ENCODE data around the gene KIDINS220. TPM values are rescaled to one million over a fixed set of nuclear protein-coding genes. Genes with fewer than 3 reads are reported as not detected.

Gene KIDINS220
- total RNA-seq, 1 experiment from 2014 or later, result 20.1 TPM

DNA sequence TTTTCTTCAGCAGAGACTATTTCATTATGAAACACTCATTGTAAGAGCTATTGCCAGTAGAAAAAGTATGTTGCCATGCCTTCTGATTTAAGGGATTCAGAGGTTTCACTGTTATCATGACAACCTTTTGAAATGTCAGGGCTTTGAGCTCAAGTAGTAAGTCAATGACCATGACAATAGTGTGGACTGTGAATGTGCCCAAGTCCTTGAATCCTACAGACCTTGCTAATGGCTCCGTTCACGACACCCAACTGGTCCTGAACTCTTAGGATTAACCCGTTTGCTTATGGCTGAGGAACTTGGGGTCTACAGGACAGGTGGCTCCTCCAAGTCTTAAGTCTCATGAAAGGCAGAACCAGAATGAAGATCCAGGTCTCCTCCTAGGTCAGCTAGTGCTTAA lies 17.6 kb upstream of the KIDINS220 start (continued):
- TF ChIP-seq, protein P1, sequence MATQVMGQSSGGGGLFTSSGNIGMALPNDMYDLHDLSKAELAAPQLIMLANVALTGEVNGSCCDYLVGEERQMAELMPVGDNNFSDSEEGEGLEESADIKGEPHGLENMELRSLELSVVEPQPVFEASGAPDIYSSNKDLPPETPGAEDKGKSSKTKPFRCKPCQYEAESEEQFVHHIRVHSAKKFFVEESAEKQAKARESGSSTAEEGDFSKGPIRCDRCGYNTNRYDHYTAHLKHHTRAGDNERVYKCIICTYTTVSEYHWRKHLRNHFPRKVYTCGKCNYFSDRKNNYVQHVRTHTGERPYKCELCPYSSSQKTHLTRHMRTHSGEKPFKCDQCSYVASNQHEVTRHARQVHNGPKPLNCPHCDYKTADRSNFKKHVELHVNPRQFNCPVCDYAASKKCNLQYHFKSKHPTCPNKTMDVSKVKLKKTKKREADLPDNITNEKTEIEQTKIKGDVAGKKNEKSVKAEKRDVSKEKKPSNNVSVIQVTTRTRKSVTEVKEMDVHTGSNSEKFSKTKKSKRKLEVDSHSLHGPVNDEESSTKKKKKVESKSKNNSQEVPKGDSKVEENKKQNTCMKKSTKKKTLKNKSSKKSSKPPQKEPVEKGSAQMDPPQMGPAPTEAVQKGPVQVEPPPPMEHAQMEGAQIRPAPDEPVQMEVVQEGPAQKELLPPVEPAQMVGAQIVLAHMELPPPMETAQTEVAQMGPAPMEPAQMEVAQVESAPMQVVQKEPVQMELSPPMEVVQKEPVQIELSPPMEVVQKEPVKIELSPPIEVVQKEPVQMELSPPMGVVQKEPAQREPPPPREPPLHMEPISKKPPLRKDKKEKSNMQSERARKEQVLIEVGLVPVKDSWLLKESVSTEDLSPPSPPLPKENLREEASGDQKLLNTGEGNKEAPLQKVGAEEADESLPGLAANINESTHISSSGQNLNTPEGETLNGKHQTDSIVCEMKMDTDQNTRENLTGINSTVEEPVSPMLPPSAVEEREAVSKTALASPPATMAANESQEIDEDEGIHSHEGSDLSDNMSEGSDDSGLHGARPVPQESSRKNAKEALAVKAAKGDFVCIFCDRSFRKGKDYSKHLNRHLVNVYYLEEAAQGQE (IDR thresholded peaks at IDR 0.05; ENCODE audit: low read depth), result no peak

DNA sequence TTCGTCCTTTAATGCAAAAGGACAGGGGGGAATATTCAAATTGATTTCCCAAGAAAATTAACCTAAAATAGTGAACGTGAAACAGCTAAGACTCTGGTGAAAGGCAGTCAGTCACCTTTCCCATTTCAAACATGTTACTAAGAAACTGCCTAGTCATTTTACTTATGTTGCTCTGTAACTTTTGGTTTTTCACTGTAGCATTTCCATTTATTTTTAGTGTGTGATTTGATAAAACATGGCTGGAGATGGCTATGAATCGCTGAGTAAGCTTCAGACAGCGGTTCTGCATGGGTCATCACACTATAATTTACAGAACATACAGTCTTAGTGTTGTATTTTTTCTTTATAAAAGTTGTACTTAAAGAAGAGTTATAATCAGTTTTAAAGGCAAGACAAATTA lies 16.0 kb upstream of the KIDINS220 start:
- ChIA-PET POLR2A (no interaction called here), CTCF (no interaction called here), RAD21 (ENCODE audit: low non-redundant PET in 1 of 2, low total read pairs in 2 of 2, uncharacterized antibody in 2 of 2, unreplicated experiment in 2 of 2) (no interaction called here)
- H3K4me2 ChIP-seq (ENCODE audit: low read length), result no peak overlapping the region
- no peaks in the 10 kb centered on the region for H4K20me1 ChIP-seq (ENCODE audit: insufficient read depth)
- H3K79me2 ChIP-seq (ENCODE audit: insufficient read depth, low read length), result no peaks in the 10 kb centered on the region
- H3K27me3 ChIP-seq (ENCODE audit: insufficient read depth, low read length), result no peaks in the 10 kb centered on the region
- TF ChIP-seq RAD21 (IDR thresholded peaks at IDR 0.05; ENCODE audit: low read depth), result no peak
- TF ChIP-seq, protein P2, sequence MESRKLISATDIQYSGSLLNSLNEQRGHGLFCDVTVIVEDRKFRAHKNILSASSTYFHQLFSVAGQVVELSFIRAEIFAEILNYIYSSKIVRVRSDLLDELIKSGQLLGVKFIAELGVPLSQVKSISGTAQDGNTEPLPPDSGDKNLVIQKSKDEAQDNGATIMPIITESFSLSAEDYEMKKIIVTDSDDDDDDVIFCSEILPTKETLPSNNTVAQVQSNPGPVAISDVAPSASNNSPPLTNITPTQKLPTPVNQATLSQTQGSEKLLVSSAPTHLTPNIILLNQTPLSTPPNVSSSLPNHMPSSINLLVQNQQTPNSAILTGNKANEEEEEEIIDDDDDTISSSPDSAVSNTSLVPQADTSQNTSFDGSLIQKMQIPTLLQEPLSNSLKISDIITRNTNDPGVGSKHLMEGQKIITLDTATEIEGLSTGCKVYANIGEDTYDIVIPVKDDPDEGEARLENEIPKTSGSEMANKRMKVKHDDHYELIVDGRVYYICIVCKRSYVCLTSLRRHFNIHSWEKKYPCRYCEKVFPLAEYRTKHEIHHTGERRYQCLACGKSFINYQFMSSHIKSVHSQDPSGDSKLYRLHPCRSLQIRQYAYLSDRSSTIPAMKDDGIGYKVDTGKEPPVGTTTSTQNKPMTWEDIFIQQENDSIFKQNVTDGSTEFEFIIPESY (IDR thresholded peaks at IDR 0.05; ENCODE audit: extremely low read depth, insufficient replicate concordance, low read length), result no peak
- TF ChIP-seq CEBPB (IDR thresholded peaks at IDR 0.05; ENCODE audit: low read depth), result no peak
- no peak for TF ChIP-seq JUND (IDR thresholded peaks at IDR 0.05)
- TF ChIP-seq ELF1 (IDR thresholded peaks at IDR 0.05; ENCODE audit: borderline replicate concordance, low read depth), result no peak
- no peak for TF ChIP-seq POLR2A (IDR thresholded peaks at IDR 0.05; ENCODE audit: borderline replicate concordance, extremely low read depth, insufficient read depth, insufficient read length)
- no peaks in the 10 kb centered on the region for H3K36me3 ChIP-seq (ENCODE audit: control insufficient read depth in 1 of 2, insufficient read depth in 2 of 2, low read length in 2 of 2)
- no TSS peak for BruUV-seq (replicated peaks)
- H3K9me2 ChIP-seq (ENCODE audit: insufficient read depth), result no peaks in the 10 kb centered on the region
- intact Hi-C loops (cut with micrococcal nuclease), result no loop called here
- no peak overlapping the region for H3K9ac ChIP-seq (ENCODE audit: low read length)
- H3K9me3 ChIP-seq (ENCODE audit: control insufficient read depth in 1 of 2, insufficient read depth in 1 of 2, low read depth in 1 of 2, low read length in 2 of 2), result no peaks in the 10 kb centered on the region
- DNase-seq (ENCODE audit: low read depth, low spot score), result no peak
- 0 out of 4 replicates have a peak, but pooled peaks cover 0 to 4% of the 10 kb centered on the region in 2 experiments for H3K4me1 ChIP-seq (ENCODE audit: control insufficient read depth in 1 of 2, insufficient read depth in 2 of 2, low read length in 2 of 2)
- no peak overlapping the region for H3K27ac ChIP-seq (ENCODE audit: low read depth, low read length)
- no peak overlapping the region for H3K4me3 ChIP-seq (replicated peaks in 1 of 2; ENCODE audit: low read depth in 1 of 2, low read length in 2 of 2)
- H2AFZ ChIP-seq (ENCODE audit: low read depth, low read length, poor library complexity, severe bottlenecking), result no peak overlapping the region
- ATAC-seq, result no peak
